HG03064 (cell line): Measurements from ENCODE around the gene NEK4.
"Not testable (repeated sequence)": the region's sequence is repeated elsewhere in the genome, so short reads cannot be mapped to it uniquely, and the experiment has no call there.

Source experiments
- ATAC-seq: cut with Tn5 transposase; IDR thresholded peaks from one replicate; pipeline ENCODE4 v1.9.1; 2021; ENCODE audit warnings: low read depth; ENCODE audit not compliant: unreplicated experiment

Gene NEK4

GRCh38 chr3:52679811-52680210 lies 90.9 kb downstream of the NEK4 start:
- no peak for ATAC-seq

- no peak for ATAC-seq
Measured at GRCh38 chr3:52679199-52679538, 91.6 kb downstream of the NEK4 start.

- no peak for ATAC-seq
Measured at GRCh38 chr3:52678265-52679198, 92.2 kb downstream of the NEK4 start.

- ATAC-seq: not testable (repeated sequence)
Measured at GRCh38 chr3:52676201-52676600, 94.5 kb downstream of the NEK4 start.

- no peak for ATAC-seq
Measured at GRCh38 chr3:52671676-52672075, 99.1 kb downstream of the NEK4 start.

DNA sequence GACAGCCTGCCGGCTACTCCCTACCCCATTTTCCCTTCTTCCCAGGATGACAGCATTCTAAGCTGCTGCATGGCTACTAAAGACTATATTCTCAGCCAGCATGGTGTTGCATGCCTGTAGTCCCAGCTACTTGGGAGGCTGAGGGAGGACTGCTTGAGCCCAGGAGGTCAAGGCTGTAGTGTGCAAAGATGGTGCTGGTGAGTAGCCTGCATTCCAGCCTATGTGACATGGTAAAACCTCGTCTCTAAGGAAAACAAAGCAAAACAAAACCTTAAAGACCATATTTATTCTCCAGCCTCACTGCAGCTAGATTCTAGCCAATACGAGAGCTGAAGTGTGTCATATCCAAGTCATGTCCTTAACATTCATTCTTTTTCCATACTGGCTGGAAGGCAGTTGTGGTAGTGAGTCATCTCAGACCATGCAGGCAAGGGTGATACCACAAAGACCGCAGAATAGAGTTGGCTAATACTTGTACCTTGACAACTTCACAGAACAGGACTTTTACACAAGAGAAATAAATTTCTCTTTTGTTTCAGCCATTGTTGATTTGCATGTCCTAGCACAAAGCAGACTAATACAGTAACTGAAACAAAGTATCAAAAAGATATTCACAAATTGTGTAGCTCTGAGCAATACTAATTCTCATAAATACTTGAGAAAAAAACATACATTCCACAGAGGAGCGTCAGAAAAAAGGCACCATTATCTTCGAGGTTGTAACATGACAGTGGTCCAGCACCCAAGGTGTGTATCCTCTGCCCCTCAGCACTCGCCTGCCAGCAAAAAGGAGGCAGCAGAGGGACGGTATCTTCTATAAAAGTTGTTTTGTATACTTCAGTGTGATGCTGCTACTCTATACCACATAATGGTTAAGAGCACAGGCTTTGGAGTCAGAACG lies 99.9 kb downstream of the NEK4 start:
- ATAC-seq: peak; percentile 79

DNA sequence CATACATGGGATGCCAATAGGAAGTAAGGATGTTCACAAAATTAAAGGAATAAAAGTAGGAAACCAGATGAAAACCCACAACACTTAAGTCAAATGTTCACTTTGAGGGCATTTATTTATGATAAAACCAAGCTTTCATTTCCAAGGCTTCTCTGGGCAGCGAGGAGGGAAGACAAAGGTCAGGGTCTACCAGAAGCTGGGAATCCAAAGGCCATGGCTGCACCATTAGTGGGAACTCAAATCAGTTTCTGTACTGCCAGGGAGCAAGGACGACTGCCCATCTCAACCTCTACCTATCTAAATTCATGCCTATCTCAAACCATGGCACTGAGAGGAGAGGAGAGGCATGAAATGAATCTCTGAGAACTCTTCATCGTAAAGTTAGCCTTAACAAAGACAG lies 107.6 kb downstream of the NEK4 start:
- ATAC-seq: no peak

GRCh38 chr3:52660046-52660445 lies 110.7 kb downstream of the NEK4 start:
- no peak for ATAC-seq
